ENCODE results near the gene ABCG4.
A peak's percentile ranks its signal among the peaks of the same experiment; 100 is the strongest.
"Not testable (repeated sequence)": the region's sequence is repeated elsewhere in the genome, so short reads cannot be mapped to it uniquely, and the experiment has no call there.

The ABCG4 gene

GRCh38 chr11:119116601-119117000 is 32.3 kb upstream of the ABCG4 start:
- no peak for DNase-seq

- DNase-seq, result no peak
Measured at GRCh38 chr11:119117004-119117706, 31.7 kb upstream of the ABCG4 start.

- DNase-seq, result no peak
Measured at GRCh38 chr11:119118227-119118626, 30.6 kb upstream of the ABCG4 start.

- no peak for DNase-seq
Measured at GRCh38 chr11:119118946-119119345, 29.9 kb upstream of the ABCG4 start.

- DNase-seq, result peak; percentile 26
Measured at GRCh38 chr11:119120639-119121007, 28.2 kb upstream of the ABCG4 start.

GRCh38 chr11:119121008-119121810 is 27.6 kb upstream of the ABCG4 start, which contains the start of gene HINFP:
HINFP (plus strand) TSS chr11:119121580; CDS start chr11:119126945, 5,365 bp downstream.
- DNase-seq, result peak; percentile 99

GRCh38 chr11:119121811-119122124 is 27.1 kb upstream of the ABCG4 start:
- DNase-seq, result no peak

- DNase-seq, result no peak
Measured at GRCh38 chr11:119125821-119126220, 23.0 kb upstream of the ABCG4 start.

- no peak for DNase-seq
Measured at GRCh38 chr11:119126675-119127268, 22.1 kb upstream of the ABCG4 start.

- DNase-seq, result no peak
Measured at GRCh38 chr11:119130662-119131061, 18.2 kb upstream of the ABCG4 start.

GRCh38 chr11:119134389-119134978 is 14.4 kb upstream of the ABCG4 start:
- no peak for DNase-seq

- not testable (repeated sequence) for DNase-seq
Measured at GRCh38 chr11:119139276-119139675, 9.6 kb upstream of the ABCG4 start.

GRCh38 chr11:119144825-119145486 is 3.9 kb upstream of the ABCG4 start:
- no peak for DNase-seq

GRCh38 chr11:119145551-119145950 is 3.3 kb upstream of the ABCG4 start:
- no peak for DNase-seq

GRCh38 chr11:119147604-119148333 is 1.1 kb upstream of the ABCG4 start:
- DNase-seq, result no peak

GRCh38 chr11:119148720-119149017 is 183 bp upstream of the ABCG4 start:
- no peak for DNase-seq

GRCh38 chr11:119149786-119150275 is 979 bp downstream of the ABCG4 start:
- DNase-seq, result no peak

- DNase-seq, result no peak
Measured at GRCh38 chr11:119152043-119152442, 3.2 kb downstream of the ABCG4 start.

- no peak for DNase-seq
Measured at GRCh38 chr11:119152604-119153003, 3.8 kb downstream of the ABCG4 start.

GRCh38 chr11:119153049-119153818 is 4.4 kb downstream of the ABCG4 start:
- DNase-seq, result no peak

GRCh38 chr11:119154178-119154577 is 5.3 kb downstream of the ABCG4 start:
- no peak for DNase-seq

Measured in NCI-H446 treated with DMSO at 0.1 percent for 48 hours (cell line).